ENCODE data around the gene DPP3.
A peak's percentile ranks its signal among the peaks of the same experiment; 100 is the strongest.

GRCh38 chr11:66466225-66467033 is 13.8 kb upstream of the DPP3 start, which contains the start of gene PELI3:
- TF ChIP-seq POLR2AphosphoS5 (IDR thresholded peaks at IDR 0.05; ENCODE audit: borderline replicate concordance, low read depth, low read length) (peak; percentile 62), EZH2 (IDR thresholded peaks at IDR 0.05) (no peak)

All from SK-N-MC (cell line).